ENCODE results near the gene DYNC2I2.

- TF ChIP-seq EP300 (IDR thresholded peaks at IDR 0.05; ENCODE audit: borderline replicate concordance), result no peak
- TF ChIP-seq REST (IDR thresholded peaks at IDR 0.05; ENCODE audit: low read depth), result no peak
- TF ChIP-seq, protein P1, sequence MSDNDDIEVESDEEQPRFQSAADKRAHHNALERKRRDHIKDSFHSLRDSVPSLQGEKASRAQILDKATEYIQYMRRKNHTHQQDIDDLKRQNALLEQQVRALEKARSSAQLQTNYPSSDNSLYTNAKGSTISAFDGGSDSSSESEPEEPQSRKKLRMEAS (IDR thresholded peaks at IDR 0.05), result no peak
- no peak for TF ChIP-seq EGR1 (IDR thresholded peaks at IDR 0.05)
- no peak for TF ChIP-seq TAF1 (IDR thresholded peaks at IDR 0.05; ENCODE audit: low read depth)
- TF ChIP-seq, protein P2, sequence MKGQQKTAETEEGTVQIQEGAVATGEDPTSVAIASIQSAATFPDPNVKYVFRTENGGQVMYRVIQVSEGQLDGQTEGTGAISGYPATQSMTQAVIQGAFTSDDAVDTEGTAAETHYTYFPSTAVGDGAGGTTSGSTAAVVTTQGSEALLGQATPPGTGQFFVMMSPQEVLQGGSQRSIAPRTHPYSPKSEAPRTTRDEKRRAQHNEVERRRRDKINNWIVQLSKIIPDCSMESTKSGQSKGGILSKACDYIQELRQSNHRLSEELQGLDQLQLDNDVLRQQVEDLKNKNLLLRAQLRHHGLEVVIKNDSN (IDR thresholded peaks at IDR 0.05), result no peak
Measured at GRCh38 chr9:128705051-128705965, 48.7 kb upstream of the DYNC2I2 start.
